Colonic mucosa (tissue), 4 donors: ENCODE data around the gene HSF2. TPM values are rescaled to one million over a fixed set of nuclear protein-coding genes. Genes with fewer than 3 reads are reported as not detected.

ENCODE experiments used
- DNase-seq: peaks from one replicate; pipeline ENCODE4 v3.0.0-alpha.2; 2020
- H3K27ac ChIP-seq: fragments of 200-600 bp; one replicate; pipeline ENCODE4 v1.8.0; 2021
- H3K27me3 ChIP-seq: fragments of 200-600 bp; one replicate; pipeline ENCODE4 v1.8.0; 2021
- H3K36me3 ChIP-seq: fragments of 200-600 bp; one replicate; pipeline ENCODE4 v1.8.0; 2021
- H3K4me1 ChIP-seq: fragments of 200-600 bp; one replicate; pipeline ENCODE4 v1.8.0; 2021; ENCODE audit warnings: mild to moderate bottlenecking
- H3K4me3 ChIP-seq: fragments of 200-600 bp; one replicate; pipeline ENCODE4 v1.8.0; 2021
- H3K9ac ChIP-seq, 2 donors: one replicate each; pipeline ENCODE4 v1.7.0; 2013; ENCODE audit warnings: control low read depth in 2 of 2, low read depth in 2 of 2, low read length in 2 of 2
- H3K9me3 ChIP-seq: fragments of 200-600 bp; one replicate; pipeline ENCODE4 v1.8.0; 2021
- intact Hi-C: fragments of 100-400 bp; cut with DNase I; formaldehyde crosslinking; loops from one replicate; pipeline ENCODE4 v1.14.1; 2022
- total RNA-seq, 2 donors: library from RNA; stranded (reverse); fragmentation: NEBNext Ultra II Directional in 1 of 2; extraction: Animal tissue kit (Norgen Biotek cat#: 25700) in 1 of 2; gene quantifications; one replicate each; pipeline ENCODE4 v1.2.1, GENCODE V29; 2021
- TF ChIP-seq, protein P1 (sequence below): fragments of 200-600 bp; IDR thresholded peaks from one replicate; pipeline ENCODE4 v1.8.0; 2022; ENCODE audit warnings: antibody characterized with exemption, mild to moderate bottlenecking
- donor health status: healthy.
- donor health status: DM: no; HTN: no; CAD: no.
- donor health status: DM: no; HTN: no; CAD: no.

Gene HSF2, protein sequence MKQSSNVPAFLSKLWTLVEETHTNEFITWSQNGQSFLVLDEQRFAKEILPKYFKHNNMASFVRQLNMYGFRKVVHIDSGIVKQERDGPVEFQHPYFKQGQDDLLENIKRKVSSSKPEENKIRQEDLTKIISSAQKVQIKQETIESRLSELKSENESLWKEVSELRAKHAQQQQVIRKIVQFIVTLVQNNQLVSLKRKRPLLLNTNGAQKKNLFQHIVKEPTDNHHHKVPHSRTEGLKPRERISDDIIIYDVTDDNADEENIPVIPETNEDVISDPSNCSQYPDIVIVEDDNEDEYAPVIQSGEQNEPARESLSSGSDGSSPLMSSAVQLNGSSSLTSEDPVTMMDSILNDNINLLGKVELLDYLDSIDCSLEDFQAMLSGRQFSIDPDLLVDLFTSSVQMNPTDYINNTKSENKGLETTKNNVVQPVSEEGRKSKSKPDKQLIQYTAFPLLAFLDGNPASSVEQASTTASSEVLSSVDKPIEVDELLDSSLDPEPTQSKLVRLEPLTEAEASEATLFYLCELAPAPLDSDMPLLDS
- total RNA-seq: 1 to 10 TPM; 4.8 to 5.1 TPM

DNA sequence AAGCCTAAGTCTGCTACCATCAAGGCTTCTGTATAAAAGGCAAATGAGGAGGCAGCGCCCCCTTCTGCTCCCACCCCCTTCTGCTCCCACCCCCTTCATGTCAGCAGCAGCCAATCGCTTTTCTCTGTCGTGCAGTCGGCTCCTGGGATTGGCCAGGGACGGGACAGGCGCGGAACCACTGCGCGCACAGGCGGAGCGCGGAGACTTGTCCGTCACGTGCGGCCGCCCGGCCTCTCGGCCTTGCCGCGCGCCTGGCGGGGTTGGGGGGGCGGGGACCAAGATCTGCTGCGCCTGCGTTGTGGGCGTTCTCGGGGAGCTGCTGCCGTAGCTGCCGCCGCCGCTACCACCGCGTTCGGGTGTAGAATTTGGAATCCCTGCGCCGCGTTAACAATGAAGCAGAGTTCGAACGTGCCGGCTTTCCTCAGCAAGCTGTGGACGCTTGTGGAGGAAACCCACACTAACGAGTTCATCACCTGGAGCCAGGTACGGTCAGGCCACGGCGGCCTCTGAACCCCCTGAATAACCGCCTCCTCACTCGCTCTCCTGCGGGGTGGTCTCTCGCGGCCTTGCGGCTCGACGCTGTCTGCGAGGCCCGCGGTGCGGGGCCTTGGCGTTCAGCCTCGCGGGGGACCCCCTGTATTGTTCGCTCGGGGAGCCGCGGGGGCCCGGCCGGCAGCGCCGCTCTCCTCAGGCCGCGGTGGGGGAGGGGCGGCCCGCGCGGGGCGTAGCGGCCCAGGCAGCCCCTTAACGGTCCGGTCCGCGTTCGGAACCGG is at the start of gene HSF2:
TSS of gene HSF2 (plus strand) at position 305 of the 773 bp plus-strand sequence. CDS start at position 391, 86 bp downstream.
- DNase-seq: peak; percentile 96
- Histone ChIP-seq H3K4me1 (peaks cover 5% of the 10 kb centered on the region), H3K9ac (peak within 1 kb of the TSS; percentile 82 to 92), H3K9me3 (no peaks in the 10 kb centered on the region), H3K36me3 (no peaks in the 10 kb centered on the region), H3K27ac (peak within 1 kb of the TSS; percentile 69), H3K27me3 (no peaks in the 10 kb centered on the region), H3K4me3 (peak within 1 kb of the TSS; percentile 90)
- intact Hi-C loops: no loop called here
- TF ChIP-seq, protein P1, sequence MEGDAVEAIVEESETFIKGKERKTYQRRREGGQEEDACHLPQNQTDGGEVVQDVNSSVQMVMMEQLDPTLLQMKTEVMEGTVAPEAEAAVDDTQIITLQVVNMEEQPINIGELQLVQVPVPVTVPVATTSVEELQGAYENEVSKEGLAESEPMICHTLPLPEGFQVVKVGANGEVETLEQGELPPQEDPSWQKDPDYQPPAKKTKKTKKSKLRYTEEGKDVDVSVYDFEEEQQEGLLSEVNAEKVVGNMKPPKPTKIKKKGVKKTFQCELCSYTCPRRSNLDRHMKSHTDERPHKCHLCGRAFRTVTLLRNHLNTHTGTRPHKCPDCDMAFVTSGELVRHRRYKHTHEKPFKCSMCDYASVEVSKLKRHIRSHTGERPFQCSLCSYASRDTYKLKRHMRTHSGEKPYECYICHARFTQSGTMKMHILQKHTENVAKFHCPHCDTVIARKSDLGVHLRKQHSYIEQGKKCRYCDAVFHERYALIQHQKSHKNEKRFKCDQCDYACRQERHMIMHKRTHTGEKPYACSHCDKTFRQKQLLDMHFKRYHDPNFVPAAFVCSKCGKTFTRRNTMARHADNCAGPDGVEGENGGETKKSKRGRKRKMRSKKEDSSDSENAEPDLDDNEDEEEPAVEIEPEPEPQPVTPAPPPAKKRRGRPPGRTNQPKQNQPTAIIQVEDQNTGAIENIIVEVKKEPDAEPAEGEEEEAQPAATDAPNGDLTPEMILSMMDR: no peak

DNA sequence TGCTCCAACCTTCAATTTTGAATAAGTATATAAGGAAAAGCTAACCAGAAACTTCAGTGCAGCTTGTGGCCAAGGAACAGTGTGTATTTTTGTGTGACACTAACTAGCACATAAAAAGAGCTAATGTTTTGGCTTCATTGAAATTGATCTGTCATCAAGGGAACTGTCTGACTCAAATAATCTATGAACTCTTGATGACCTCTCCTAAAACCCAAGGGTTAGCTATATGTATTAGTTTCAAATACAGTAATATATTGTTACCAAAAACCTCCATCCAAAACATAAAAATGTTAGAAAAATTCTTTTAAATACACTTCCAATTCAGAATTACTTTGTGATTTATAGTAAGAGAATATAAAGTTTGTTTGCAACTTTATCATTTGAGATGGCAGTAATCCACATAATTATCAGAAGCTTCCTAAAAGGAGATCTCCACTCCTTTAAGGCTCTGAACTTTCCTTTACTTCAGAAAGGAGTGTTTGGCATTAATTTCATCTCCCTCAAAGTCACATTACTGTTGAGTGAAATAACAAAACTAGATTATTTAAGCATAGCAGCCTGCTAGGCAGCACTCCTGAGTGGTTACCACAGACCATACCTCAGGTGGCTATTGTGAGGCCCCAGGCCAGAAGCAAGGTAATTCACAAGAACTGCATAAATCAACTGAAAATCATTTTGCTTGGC is 46.3 kb upstream of the HSF2 start:
- no peak overlapping the region for H3K4me3 ChIP-seq
- no peak for DNase-seq
- H3K27me3 ChIP-seq: no peaks in the 10 kb centered on the region
- no peaks in the 10 kb centered on the region for H3K4me1 ChIP-seq
- H3K36me3 ChIP-seq: no peaks in the 10 kb centered on the region
- H3K9me3 ChIP-seq: no peaks in the 10 kb centered on the region
- H3K9ac ChIP-seq: no peak overlapping the region
- TF ChIP-seq, protein P1: no peak
- intact Hi-C loops: no loop called here
- no peak overlapping the region for H3K27ac ChIP-seq

DNA sequence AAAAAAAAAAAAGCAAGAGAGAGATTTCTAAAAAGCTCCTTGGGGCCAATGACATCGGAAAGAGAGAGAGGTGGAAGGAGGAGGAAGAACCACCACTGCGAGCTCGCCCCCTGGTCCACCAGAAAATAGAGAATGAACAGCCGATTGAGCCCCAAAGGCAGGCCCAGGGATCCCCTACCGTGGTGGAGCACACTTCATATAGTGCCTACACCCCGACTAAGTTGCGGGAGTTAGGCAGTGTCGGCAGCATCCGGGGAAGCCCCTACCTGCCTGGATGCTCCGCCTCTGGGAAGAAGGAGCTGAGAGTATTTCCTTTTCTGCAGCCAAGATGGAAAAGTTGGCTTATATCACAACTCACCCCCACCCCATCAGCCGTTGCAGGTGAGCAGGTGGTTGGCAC is 38.6 kb upstream of the HSF2 start:
- Histone ChIP-seq H3K27ac (no peak overlapping the region), H3K9me3 (no peaks in the 10 kb centered on the region), H3K36me3 (no peaks in the 10 kb centered on the region), H3K4me1 (no peaks in the 10 kb centered on the region), H3K9ac (no peak overlapping the region), H3K4me3 (no peak overlapping the region), H3K27me3 (no peaks in the 10 kb centered on the region)
- TF ChIP-seq, protein P1: no peak
- DNase-seq: no peak
- intact Hi-C loops: no loop called here

DNA sequence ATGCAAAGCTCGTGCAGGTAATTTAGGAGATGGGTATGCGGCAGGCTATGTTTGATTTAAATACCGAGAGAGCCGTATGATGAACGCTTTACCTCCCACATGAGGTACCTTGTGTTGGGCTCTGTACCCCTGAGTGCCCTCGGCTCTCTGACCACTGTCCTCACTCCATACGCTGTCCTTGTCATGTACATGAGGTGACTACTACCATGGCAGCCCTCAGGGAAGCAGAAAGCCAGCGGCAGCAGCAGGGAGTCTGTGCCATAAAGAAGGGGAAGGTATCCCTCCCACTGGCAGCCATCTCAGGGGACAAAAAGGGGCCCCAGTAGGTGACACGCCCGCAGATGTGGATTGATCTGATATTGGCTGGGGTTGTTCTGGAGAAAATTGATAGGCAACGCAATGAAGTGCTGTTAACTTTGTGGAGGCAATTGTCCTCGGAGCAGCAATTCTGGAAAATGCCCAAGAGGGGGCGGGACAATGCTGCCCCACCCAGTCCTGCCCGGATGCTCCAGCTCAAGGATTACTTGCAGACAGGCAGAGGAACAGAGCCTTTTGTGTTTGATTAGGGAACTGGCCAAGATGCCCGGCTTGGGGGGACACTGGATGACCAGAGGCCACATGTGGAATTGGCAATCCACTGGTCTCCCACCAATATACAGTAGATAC is 38.0 kb upstream of the HSF2 start:
- Histone ChIP-seq H3K4me1 (no peaks in the 10 kb centered on the region), H3K9ac (no peak overlapping the region), H3K27ac (no peak overlapping the region), H3K36me3 (no peaks in the 10 kb centered on the region), H3K4me3 (no peak overlapping the region), H3K9me3 (no peaks in the 10 kb centered on the region), H3K27me3 (no peaks in the 10 kb centered on the region)
- TF ChIP-seq, protein P1: no peak
- DNase-seq: no peak
- intact Hi-C loops: no loop called here
